ENCODE data around the gene EPB41L4A.

DNA sequence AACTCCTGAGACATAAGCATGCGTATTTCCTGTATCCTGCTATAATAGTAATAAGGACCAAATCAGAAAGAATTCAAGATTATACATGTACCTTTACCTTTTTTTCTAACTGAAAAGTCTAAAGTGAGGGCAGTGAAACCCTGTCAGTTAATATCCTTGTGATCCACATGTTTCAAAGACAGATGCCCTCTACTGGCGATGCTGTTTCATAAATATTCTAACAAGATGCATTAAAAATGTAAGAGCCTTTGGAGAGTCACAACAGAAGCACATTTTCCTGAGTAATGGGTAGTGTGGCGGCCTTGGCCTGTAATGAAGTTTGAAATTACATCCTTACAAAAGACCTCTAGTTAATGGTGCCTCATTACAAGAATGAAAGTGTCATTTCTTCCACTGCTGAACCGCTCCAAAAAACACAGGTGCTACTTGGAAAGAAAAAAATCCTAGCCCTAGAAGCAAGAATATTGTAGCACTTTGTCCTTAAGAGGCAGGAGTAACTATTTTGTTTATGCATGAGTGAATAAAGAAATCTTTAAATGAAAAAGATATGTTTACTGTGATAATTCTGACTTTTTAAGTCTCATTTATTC is 232.6 kb downstream of the EPB41L4A start:
- TF ChIP-seq GABPA (IDR thresholded peaks at IDR 0.05; ENCODE audit: low read depth): no peak
- peak; percentile 10 for TF ChIP-seq CTCF (IDR thresholded peaks at IDR 0.05; ENCODE audit: insufficient read depth, low read length)
- TF ChIP-seq SPI1 (IDR thresholded peaks at IDR 0.05; ENCODE audit: borderline replicate concordance, low read depth): no peak
- no peak for TF ChIP-seq POLR2AphosphoS5 (IDR thresholded peaks at IDR 0.05; ENCODE audit: low read depth)

All from HL-60 (cell line).